ENCODE results near the gene ID2.

Gene ID2

GRCh38 chr2:8729939-8730338 is 48.1 kb downstream of the ID2 start:
- no peak for DNase-seq (ENCODE audit: low read depth, low spot score)

GRCh38 chr2:8732601-8733000 is 50.7 kb downstream of the ID2 start:
- DNase-seq (ENCODE audit: low read depth, low spot score): no peak
